HG03025 (cell line): ENCODE results near the gene ANKS4B.
A peak's percentile ranks its signal among the peaks of the same experiment; 100 is the strongest.
"Not testable (repeated sequence)": the region's sequence is repeated elsewhere in the genome, so short reads cannot be mapped to it uniquely, and the experiment has no call there.

Source experiments
- ATAC-seq: cut with Tn5 transposase; IDR thresholded peaks from one replicate; pipeline ENCODE4 v1.9.1; 2021; ENCODE audit warnings: mild to moderate bottlenecking, moderate library complexity; ENCODE audit not compliant: unreplicated experiment, low FRiP score

The ANKS4B gene

DNA sequence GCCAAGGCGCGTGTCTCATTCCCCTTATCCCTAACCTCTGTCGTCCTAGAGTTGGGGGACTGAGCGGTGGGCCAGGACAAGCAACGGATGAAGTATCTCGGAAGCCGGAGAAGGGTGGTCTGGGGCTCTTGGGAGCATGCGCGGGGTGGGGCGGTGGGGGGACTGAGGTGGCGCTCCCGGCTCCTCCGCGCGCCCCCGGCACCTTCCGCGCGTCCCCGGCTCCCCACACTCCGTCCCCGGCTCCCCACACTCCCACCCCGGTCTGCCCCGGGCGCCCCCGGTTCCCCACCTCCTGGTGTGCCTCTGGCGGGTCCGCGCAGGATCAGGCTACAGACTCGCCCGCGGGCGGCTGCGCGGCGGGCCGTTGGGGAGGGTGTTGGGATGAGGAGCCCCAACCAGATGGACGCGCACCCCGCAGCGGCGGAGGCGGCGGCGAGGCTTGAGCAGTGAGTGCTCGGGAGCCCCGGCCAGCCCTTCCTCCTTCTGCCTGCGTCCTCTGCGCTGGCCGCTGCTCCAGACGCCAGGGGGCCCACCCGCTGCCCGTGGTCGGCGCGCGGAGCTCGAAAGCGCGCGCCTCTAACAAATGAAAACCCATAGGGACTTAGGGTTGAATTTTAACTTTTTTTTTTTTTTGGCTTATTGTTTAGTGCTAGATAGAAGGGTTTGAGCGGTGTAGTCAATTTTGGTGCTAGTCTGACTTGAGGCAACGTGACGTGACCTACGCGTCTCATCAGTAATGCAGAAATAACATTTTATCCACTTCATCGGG is 50.2 kb downstream of the ANKS4B start:
- ATAC-seq = no peak

- no peak for ATAC-seq
Observed at GRCh38 chr16:21284414-21284813, 50.9 kb downstream of the ANKS4B start.

DNA sequence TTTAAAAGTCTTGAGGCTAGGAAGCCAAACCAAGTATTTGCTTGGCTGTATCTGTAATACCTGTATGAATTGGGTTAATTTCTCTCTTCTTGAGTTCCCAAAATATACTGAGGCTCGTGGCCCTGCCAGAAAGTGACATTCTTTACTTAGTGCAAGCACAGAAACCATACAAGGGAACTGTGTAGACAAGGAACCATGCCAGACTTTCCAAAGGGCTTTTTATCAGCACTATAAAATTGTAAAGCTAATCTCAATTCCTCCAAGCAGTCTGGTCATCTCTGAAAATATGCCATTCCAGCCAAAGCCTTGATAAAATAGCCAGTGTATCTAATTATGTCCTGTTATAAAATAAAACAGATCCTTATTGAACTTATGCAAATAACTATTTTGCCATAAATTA is 51.8 kb downstream of the ANKS4B start:
- no peak for ATAC-seq

- ATAC-seq = not testable (repeated sequence)
Observed at GRCh38 chr16:21289789-21290188, 56.3 kb downstream of the ANKS4B start.

DNA sequence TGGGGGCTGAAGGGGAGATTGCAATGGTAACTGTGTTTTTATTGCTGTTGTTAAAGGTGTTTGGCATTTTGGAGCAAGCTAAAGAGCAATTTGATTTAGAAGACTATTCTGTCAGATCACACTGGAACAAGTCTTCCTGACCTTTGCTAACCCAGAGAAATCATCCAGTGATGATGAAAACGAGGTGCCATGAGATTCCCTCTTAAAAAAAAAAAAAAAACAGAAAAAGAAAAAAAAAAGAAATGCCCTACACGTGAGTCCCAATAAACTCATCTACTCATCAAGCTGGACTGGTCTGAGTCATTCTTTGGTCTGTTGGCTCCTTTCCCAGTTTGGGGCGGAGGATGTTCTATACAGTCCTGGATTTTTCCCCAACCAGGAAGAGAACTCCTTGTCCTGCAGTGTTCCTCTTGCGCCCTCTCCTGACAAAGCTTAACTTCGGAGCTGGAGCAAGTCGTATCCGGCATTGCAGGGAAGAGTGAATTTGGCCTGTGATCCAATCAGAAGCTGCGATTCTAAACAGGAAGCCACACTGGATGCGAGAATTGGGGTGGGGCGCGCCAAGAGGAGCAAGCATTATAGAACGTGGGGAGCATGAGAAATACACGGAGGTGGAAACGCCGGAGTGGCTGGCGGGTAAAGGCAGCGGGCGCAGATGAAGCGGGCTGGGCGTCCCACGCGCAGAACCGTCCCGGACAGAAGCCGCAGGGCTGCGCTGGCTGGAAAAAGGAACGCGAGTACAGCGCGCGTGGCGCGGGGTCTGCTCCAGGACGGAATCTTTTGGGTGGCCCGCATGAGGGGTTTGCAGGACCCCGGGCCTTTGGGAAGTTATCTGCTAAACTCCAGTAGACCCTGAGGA is 67.0 kb downstream of the ANKS4B start:
- ATAC-seq = peak; percentile 42

GRCh38 chr16:21301168-21301894 is 67.8 kb downstream of the ANKS4B start:
- peak; percentile 44 for ATAC-seq

DNA sequence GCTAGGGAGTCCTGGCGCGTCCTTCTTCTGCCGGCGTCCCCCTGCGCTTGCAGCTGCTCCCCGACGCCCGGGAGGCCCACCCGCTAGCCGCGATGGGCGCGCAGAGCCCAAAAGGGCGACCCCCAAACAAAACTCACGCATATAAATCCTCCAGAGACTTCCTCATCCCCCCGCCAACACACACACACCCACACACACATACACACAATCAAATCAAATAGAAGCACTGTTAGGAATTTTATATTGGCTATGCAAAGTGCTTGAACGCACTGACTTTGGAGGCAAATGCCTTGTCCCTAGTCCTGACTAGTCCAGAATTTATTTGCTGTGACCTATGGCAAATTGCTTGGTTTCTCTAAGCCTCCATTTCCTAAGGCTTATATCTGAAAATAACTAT is 68.4 kb downstream of the ANKS4B start:
- no peak for ATAC-seq

- no peak for ATAC-seq
Observed at GRCh38 chr16:21302454-21302853, 69.0 kb downstream of the ANKS4B start.

DNA sequence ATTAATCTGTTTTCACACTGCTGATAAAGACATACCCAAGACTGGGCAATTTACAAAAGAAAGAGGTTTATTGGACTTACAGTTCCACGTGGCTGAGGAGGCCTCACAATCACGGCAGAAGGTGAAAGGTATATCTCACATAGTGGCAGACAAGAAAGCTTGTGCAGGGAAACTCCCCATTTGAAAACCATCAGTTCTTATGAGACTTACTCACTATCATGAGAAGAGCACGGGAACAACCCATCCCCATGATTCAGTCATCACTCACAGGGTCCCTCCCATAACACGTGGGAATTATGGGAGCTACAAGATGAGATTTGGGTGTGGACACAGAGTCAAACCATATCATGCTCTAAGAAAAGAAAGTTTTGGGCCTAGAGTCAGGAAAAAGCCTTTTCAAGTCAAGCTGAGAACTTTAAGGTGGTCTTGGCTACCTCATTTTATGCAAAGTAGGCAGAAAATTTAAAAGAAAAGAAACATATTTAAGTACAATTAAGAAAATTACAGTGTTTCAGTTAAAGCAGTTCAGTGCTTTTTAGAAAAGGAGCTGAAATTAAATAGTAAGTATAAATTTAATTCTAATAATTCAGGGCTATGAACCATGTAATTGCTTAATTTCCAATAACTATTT is 69.5 kb downstream of the ANKS4B start:
- no peak for ATAC-seq
